Measurements from ENCODE around the gene TRAM2.

DNA sequence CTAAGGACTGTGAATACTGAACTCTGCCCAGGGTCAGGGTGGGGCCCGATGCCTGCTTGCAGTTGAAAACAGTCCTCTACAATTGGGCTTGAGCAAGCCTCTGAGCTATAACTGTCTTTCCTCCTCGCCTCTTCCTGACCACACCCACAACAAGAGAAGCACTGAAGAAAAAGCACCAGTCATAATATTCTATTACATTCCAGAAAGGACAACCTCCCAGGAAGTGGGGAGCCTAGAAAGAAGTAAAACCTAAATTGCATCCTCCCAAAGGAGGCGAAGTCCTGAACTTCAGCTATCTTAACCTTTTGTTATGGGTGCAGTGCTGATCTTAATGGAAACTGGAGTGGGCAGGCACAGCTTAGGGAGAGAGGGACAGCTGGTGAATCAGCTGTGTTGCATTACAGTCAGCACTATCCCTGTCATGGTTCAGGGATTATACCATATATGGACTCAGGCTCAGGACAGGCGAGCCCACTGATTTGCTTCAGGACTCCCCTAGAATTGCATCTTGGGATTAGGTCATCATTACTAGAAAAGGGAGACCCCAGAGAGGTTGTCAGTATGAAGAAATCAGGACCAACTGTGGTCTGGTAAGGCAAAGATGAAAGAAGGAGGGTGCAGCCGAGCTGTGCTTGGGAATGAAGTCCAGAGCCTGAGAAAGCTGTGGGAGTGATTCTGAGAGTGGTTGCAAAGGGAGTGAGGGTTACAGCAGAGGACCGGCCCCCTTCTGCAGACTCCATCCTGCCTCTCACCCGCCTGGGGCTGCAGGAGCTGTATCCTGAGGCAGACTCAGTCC lies 18.3 kb upstream of the TRAM2 start:
- TF ChIP-seq, protein P1, sequence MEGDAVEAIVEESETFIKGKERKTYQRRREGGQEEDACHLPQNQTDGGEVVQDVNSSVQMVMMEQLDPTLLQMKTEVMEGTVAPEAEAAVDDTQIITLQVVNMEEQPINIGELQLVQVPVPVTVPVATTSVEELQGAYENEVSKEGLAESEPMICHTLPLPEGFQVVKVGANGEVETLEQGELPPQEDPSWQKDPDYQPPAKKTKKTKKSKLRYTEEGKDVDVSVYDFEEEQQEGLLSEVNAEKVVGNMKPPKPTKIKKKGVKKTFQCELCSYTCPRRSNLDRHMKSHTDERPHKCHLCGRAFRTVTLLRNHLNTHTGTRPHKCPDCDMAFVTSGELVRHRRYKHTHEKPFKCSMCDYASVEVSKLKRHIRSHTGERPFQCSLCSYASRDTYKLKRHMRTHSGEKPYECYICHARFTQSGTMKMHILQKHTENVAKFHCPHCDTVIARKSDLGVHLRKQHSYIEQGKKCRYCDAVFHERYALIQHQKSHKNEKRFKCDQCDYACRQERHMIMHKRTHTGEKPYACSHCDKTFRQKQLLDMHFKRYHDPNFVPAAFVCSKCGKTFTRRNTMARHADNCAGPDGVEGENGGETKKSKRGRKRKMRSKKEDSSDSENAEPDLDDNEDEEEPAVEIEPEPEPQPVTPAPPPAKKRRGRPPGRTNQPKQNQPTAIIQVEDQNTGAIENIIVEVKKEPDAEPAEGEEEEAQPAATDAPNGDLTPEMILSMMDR (conservative IDR thresholded peaks at IDR 0.05): no peak
- TF ChIP-seq ZFX (IDR thresholded peaks at IDR 0.05): no peak
